Activated CD8-positive, alpha-beta memory T cell treated with anti-CD3 and anti-CD28 coated beads for 24 hours (primary cell): ENCODE data around the gene DBH.

Experiments used
- DNase-seq: peaks from one replicate; pipeline ENCODE4 v3.0.0-alpha.2; 2020

The DBH gene

GRCh38 chr9:133645021-133645765 is 9.0 kb downstream of the DBH start:
- DNase-seq: no peak

GRCh38 chr9:133647148-133647547 is 11.0 kb downstream of the DBH start:
- no peak for DNase-seq

- DNase-seq: no peak
Observed at GRCh38 chr9:133647765-133648469, 11.8 kb downstream of the DBH start.

GRCh38 chr9:133649194-133649593 is 13.0 kb downstream of the DBH start:
- DNase-seq: no peak

GRCh38 chr9:133650026-133650425 is 13.9 kb downstream of the DBH start:
- DNase-seq: no peak

- DNase-seq: no peak
Observed at GRCh38 chr9:133653638-133654037, 17.5 kb downstream of the DBH start.

GRCh38 chr9:133654736-133655657 is 18.8 kb downstream of the DBH start:
- no peak for DNase-seq

GRCh38 chr9:133655701-133656100 is 19.5 kb downstream of the DBH start:
- no peak for DNase-seq

GRCh38 chr9:133656211-133657119 is 20.3 kb downstream of the DBH start:
- peak; percentile 62 for DNase-seq

GRCh38 chr9:133657120-133657661 is 21.0 kb downstream of the DBH start:
- no peak for DNase-seq

GRCh38 chr9:133658442-133659431 is 22.6 kb downstream of the DBH start:
- DNase-seq: no peak

GRCh38 chr9:133659516-133659915 is 23.4 kb downstream of the DBH start:
- no peak for DNase-seq

- DNase-seq: no peak
Observed at GRCh38 chr9:133661846-133662540, 25.8 kb downstream of the DBH start.

GRCh38 chr9:133664173-133665050 is 28.2 kb downstream of the DBH start:
- no peak for DNase-seq

- no peak for DNase-seq
Observed at GRCh38 chr9:133665096-133665495, 28.9 kb downstream of the DBH start.

GRCh38 chr9:133665535-133665934 is 29.4 kb downstream of the DBH start:
- DNase-seq: no peak

- DNase-seq: no peak
Observed at GRCh38 chr9:133666387-133666786, 30.2 kb downstream of the DBH start.

- no peak for DNase-seq
Observed at GRCh38 chr9:133666845-133667244, 30.7 kb downstream of the DBH start.
